BLaER1 treated with 17β-estradiol and CSF1 and Interleukin-3, amounts not matched to agents 10 nM and 100 nM (cell line): ENCODE data around the gene CLPTM1.

Experiments used
- H3K27ac ChIP-seq, 11 experiments: shearing (Covaris generic); formaldehyde crosslinking; 2 replicates each; pipeline ENCODE4 v1.8.1; 2022
- H3K27me3 ChIP-seq, 11 experiments: shearing (Covaris generic); formaldehyde crosslinking; 2 replicates each; pipeline ENCODE4 v1.8.1; 2022
- H3K36me3 ChIP-seq, 11 experiments: shearing (Covaris generic); formaldehyde crosslinking; 2 replicates each; pipeline ENCODE4 v1.8.1; 2022
- H3K4me1 ChIP-seq, 10 experiments: shearing (Covaris generic); formaldehyde crosslinking; 2 replicates each; pipeline ENCODE4 v1.8.1; 2022
- H3K4me2 ChIP-seq, 11 experiments: shearing (Covaris generic); formaldehyde crosslinking; 2 replicates each; pipeline ENCODE4 v1.8.1; 2022
- H3K4me3 ChIP-seq, 10 experiments: shearing (Covaris generic); formaldehyde crosslinking; 2 replicates each; pipeline ENCODE4 v1.8.1; 2022
- H3K9ac ChIP-seq, 11 experiments: shearing (Covaris generic); formaldehyde crosslinking; 2 replicates each; pipeline ENCODE4 v1.8.1; 2022
- H3K9me3 ChIP-seq, 11 experiments: shearing (Covaris generic); formaldehyde crosslinking; replicated peaks in 1 of 11; 2 replicates each; pipeline ENCODE4 v1.8.1; 2022
- H4K20me1 ChIP-seq, 11 experiments: shearing (Covaris generic); formaldehyde crosslinking; 2 replicates each; pipeline ENCODE4 v1.8.1; 2022
- Cebpa-rat ChIP-seq, 11 experiments: shearing (Covaris generic); IDR thresholded peaks; 2 replicates each; pipeline ENCODE4 v1.8.1; 2022

Gene CLPTM1

DNA sequence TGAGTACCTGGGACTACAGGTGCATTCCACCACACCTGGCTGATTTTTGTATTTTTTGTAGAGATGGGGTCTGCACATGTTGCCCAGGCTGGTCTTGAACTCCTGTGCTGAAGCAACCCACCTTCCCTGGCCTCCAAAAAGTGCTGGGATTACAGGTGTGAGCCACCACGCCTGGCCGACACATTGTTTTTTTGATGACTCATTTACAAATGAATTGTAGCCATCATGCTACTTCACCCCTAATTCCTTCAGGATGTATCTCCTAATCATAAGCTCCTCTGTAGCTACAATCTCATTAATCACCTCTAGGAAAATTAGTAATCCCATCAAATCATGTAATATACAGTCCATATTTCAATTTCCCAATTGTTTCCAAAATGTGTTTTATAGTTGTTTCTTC is 64.0 kb downstream of the CLPTM1 start:
- Histone ChIP-seq H3K4me1 (peaks cover 0 to 19% (median 8%) of the 10 kb centered on the region in 10 experiments; a peak in 8 of 20 replicates), H4K20me1 (peaks cover 0 to 28% (median 0%) of the 10 kb centered on the region in 11 experiments; a peak in 5 of 22 replicates), H3K27ac (no peak overlapping the region), H3K9me3 (no peaks in the 10 kb centered on the region), H3K27me3 (no peaks in the 10 kb centered on the region), H3K36me3 (peaks cover 6 to 94% (median 35%) of the 10 kb centered on the region in 11 experiments; a peak in 20 of 22 replicates), H3K9ac (no peak overlapping the region), H3K4me3 (no peak overlapping the region), H3K4me2 (no peak overlapping the region)
- no peak for TF ChIP-seq Cebpa-rat (IDR thresholded peaks at IDR 0.05)

DNA sequence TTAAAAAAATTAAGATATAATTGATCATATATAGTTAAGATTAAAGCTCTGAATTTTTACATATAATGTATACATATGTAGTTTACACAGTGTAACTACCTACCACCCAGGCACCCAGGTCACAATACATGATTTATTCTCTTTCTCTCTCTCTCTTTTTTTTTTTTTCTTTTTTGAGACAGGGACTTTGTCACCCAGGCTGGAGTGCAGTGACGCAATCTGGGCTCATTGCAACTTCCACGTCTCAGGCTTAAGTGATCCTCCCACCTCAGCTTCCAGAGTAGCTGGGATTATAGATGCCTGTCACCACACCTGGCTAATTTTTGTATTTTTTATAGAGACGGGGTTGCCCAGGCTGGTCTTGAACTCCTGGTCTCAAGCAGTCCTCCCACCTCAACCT is 64.9 kb downstream of the CLPTM1 start:
- Histone ChIP-seq H3K4me2 (no peak overlapping the region), H3K4me3 (no peak overlapping the region), H3K9me3 (no peaks in the 10 kb centered on the region), H3K27me3 (no peaks in the 10 kb centered on the region), H3K4me1 (peaks cover 0 to 19% (median 8%) of the 10 kb centered on the region in 10 experiments; a peak in 8 of 20 replicates), H3K27ac (no peak overlapping the region), H4K20me1 (peaks cover 0 to 28% (median 0%) of the 10 kb centered on the region in 11 experiments; a peak in 5 of 22 replicates), H3K36me3 (peaks cover 5 to 94% (median 33%) of the 10 kb centered on the region in 11 experiments; a peak in 19 of 22 replicates), H3K9ac (no peak overlapping the region; a peak in 2 of 22 replicates)
- peak in 2 of 11 experiments; percentile 16 to 38; a peak in 1 of 22 replicates for TF ChIP-seq Cebpa-rat (IDR thresholded peaks at IDR 0.05)

DNA sequence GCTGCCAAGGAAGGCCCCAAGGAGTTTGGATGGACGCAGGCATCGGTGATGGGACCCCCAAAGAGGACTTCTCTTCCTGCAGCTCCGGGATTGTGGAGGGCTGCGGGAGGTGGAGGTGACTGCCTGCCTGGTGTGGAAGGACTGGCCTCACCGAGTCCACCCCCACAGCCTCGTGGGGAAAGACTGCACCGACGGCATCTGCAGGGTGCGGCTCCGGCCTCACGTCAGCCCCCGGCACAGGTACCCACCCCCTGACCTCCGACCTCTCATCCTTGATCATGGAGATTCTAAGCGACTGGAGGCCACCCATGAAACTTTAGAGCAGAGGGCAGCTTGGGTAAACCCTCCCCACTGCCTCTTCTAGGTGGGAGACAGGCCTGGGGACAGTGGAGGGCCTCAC is 66.8 kb downstream of the CLPTM1 start:
- Histone ChIP-seq H3K36me3 (peaks cover 0 to 94% (median 34%) of the 10 kb centered on the region in 11 experiments; a peak in 18 of 22 replicates), H3K9me3 (no peaks in the 10 kb centered on the region), H3K4me1 (peaks cover 0 to 8% (median 5%) of the 10 kb centered on the region in 10 experiments; a peak in 8 of 20 replicates), H3K4me2 (no peak overlapping the region), H3K27ac (no peak overlapping the region), H3K9ac (no peak overlapping the region), H3K27me3 (no peaks in the 10 kb centered on the region), H4K20me1 (peaks cover 0 to 12% (median 0%) of the 10 kb centered on the region in 11 experiments; a peak in 2 of 22 replicates), H3K4me3 (no peak overlapping the region)
- no peak for TF ChIP-seq Cebpa-rat (IDR thresholded peaks at IDR 0.05)

DNA sequence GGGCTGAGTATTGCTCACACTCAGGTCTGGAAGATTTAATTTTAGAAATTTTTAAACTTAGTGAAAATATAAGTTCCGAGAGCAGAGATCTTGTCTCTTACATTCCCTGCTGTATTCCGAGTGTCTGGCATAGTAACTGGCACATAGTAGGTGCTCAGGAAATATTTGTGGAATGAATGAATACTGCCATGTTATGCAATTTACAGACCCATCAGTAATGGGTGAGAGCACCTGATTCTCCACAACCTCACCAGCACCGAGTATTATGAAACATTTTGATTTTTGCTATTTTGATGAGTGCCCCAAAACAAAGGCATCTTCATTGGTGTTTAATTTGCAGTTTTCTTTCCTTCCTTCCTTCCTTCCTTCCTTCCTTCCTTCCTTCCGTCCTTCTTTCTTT is 67.9 kb downstream of the CLPTM1 start:
- H3K9ac ChIP-seq = no peak overlapping the region
- H3K4me2 ChIP-seq = no peak overlapping the region; a peak in 2 of 22 replicates
- no peak for TF ChIP-seq Cebpa-rat (IDR thresholded peaks at IDR 0.05)
- H3K9me3 ChIP-seq = no peaks in the 10 kb centered on the region
- H3K36me3 ChIP-seq = peaks cover 7 to 94% (median 41%) of the 10 kb centered on the region in 11 experiments; a peak in 20 of 22 replicates
- H3K4me1 ChIP-seq = peaks cover 0 to 7% (median 5%) of the 10 kb centered on the region in 10 experiments; a peak in 6 of 20 replicates
- H3K27ac ChIP-seq = no peak overlapping the region
- H3K4me3 ChIP-seq = no peak overlapping the region
- H4K20me1 ChIP-seq = peaks cover 0 to 6% (median 0%) of the 10 kb centered on the region in 11 experiments; a peak in 2 of 22 replicates
- no peaks in the 10 kb centered on the region for H3K27me3 ChIP-seq

DNA sequence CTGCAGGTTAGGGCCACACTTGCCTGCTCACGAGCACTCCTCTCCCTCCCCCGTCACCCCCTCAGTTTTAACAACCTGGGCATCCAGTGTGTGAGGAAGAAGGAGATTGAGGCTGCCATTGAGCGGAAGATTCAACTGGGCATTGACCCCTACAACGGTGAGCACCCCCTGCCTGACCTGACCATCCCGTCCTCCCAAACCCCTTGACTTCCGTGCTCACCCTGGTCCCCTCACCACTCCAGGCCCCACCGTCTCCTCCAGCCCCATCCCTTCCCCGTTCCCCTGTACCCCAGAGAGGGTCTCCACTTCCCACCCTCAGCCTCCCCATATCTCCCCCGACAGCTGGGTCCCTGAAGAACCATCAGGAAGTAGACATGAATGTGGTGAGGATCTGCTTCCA is 70.1 kb downstream of the CLPTM1 start:
- no peak for TF ChIP-seq Cebpa-rat (IDR thresholded peaks at IDR 0.05)
- H3K4me2 ChIP-seq = no peak overlapping the region

DNA sequence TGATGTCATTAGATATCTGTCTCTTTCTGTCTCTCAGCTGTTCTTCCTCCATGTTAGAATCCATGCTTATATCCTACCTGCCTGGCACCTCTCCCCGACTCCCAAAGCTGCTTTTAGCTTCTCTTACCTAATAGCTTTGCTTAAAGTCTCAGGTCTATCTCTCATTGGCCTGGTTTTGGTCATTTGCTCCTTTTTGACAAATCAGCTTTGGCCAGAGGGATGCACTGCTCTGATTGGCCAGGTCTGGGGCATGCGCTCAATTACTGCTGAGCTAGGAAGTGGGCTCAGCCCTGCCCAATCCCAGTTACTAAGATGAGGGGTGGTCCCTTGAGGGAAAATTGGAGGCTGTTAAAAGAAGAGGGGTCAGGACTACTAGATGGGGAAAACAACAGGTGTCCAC is 72.2 kb downstream of the CLPTM1 start:
- Histone ChIP-seq H3K36me3 (peaks cover 38 to 96% (median 63%) of the 10 kb centered on the region in 11 experiments), H3K4me3 (no peak overlapping the region), H3K4me1 (peaks cover 0 to 7% (median 5%) of the 10 kb centered on the region in 10 experiments; a peak in 6 of 20 replicates), H3K9ac (no peak overlapping the region), H3K4me2 (no peak overlapping the region), H4K20me1 (peaks cover 0 to 5% (median 0%) of the 10 kb centered on the region in 11 experiments; a peak in 1 of 22 replicates), H3K9me3 (peaks cover 0 to 9% (median 0%) of the 10 kb centered on the region in 11 experiments; a peak in 2 of 22 replicates), H3K27me3 (no peaks in the 10 kb centered on the region), H3K27ac (no peak overlapping the region)
- TF ChIP-seq Cebpa-rat (IDR thresholded peaks at IDR 0.05) = no peak

More for the DNA sequence above, 70.1 kb downstream of the CLPTM1 start:
- Histone ChIP-seq H3K27ac (no peak overlapping the region), H3K4me3 (no peak overlapping the region), H3K36me3 (peaks cover 26 to 96% (median 55%) of the 10 kb centered on the region in 11 experiments), H4K20me1 (peaks cover 0 to 5% (median 0%) of the 10 kb centered on the region in 11 experiments; a peak in 2 of 22 replicates), H3K4me1 (peaks cover 0 to 7% (median 5%) of the 10 kb centered on the region in 10 experiments; a peak in 6 of 20 replicates), H3K9ac (no peak overlapping the region), H3K27me3 (no peaks in the 10 kb centered on the region), H3K9me3 (peaks cover 0 to under 1% (median 0%) of the 10 kb centered on the region in 11 experiments; a peak in 1 of 22 replicates)

DNA sequence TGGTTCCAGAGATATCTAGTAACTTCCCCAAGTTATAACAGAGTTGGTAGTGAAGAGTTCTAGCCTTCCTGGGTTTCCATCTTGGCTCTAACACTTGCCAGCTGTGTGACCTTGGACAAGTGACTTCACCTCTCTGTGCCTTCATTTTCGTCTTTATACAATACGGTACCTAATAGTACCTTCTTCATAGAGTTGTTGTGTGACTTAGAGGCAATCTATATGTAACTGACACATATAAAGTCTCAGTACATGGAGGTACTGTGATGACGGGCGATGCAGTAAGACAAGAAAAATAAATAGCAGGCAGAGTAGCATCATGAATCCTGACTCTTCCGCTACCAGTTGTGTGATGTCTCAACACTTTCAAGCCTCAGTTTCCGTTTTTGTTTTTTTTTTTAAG is 75.6 kb downstream of the CLPTM1 start:
- no peak overlapping the region for H3K9ac ChIP-seq
- peaks cover 0 to 16% (median 6%) of the 10 kb centered on the region in 11 experiments; a peak in 13 of 22 replicates for H3K9me3 ChIP-seq
- no peak overlapping the region for H3K27ac ChIP-seq
- H3K4me1 ChIP-seq = no peaks in the 10 kb centered on the region
- no peak overlapping the region for H3K4me2 ChIP-seq
- no peak overlapping the region for H3K4me3 ChIP-seq
- no peak for TF ChIP-seq Cebpa-rat (IDR thresholded peaks at IDR 0.05)
- no peaks in the 10 kb centered on the region for H3K27me3 ChIP-seq
- H4K20me1 ChIP-seq = peaks cover 0 to 12% (median 0%) of the 10 kb centered on the region in 11 experiments; a peak in 1 of 22 replicates
- peaks cover 66 to 100% (median 86%) of the 10 kb centered on the region in 11 experiments for H3K36me3 ChIP-seq

DNA sequence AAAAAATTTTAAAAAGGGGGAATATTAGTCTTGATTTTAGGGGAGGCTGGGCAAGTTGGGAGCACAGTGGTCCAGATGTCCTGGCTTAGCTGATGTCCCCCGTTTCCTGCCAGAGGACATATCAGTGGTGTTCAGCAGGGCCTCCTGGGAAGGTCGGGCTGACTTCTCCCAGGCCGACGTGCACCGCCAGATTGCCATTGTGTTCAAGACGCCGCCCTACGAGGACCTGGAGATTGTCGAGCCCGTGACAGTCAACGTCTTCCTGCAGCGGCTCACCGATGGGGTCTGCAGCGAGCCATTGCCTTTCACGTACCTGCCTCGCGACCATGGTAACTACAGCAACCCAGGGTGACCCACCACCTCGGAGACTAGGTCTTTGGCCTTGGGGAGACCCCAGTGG is 77.2 kb downstream of the CLPTM1 start:
- TF ChIP-seq Cebpa-rat (IDR thresholded peaks at IDR 0.05) = no peak
- H3K9me3 ChIP-seq = peaks cover 0 to 16% (median 6%) of the 10 kb centered on the region in 11 experiments; a peak in 13 of 22 replicates
- H4K20me1 ChIP-seq = peaks cover 0 to 12% (median 0%) of the 10 kb centered on the region in 11 experiments; a peak in 1 of 22 replicates
- no peak overlapping the region for H3K4me2 ChIP-seq
- no peak overlapping the region for H3K4me3 ChIP-seq
- no peak overlapping the region for H3K9ac ChIP-seq
- peaks cover 67 to 100% (median 89%) of the 10 kb centered on the region in 11 experiments for H3K36me3 ChIP-seq
- no peak overlapping the region for H3K27ac ChIP-seq
- H3K27me3 ChIP-seq = no peaks in the 10 kb centered on the region
- no peaks in the 10 kb centered on the region for H3K4me1 ChIP-seq

DNA sequence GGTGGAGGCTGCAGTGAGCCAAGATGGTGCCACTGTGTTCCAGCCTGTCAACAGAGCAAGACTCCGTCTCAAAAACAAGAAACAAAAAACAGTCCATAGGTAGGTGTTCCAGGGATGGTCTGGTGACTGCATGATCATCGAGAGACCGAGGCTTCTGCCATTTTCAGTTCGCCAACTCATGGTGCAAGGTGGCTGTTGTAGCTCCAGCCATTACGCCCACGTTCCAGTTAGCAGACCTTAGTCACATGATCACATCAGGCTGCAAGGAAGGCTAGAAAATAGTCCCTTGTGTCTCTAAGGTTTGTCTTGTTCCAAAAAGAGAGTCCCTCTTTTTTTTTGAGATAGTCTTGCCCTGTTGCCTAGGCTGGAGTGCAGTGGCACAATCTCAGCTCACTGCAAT is 80.6 kb downstream of the CLPTM1 start:
- Histone ChIP-seq H4K20me1 (peaks cover 15 to 23% (median 17%) of the 10 kb centered on the region in 11 experiments; a peak in 21 of 22 replicates), H3K4me1 (peaks cover 20 to 22% (median 21%) of the 10 kb centered on the region in 10 experiments), H3K27ac (no peak overlapping the region), H3K27me3 (no peaks in the 10 kb centered on the region), H3K4me2 (no peak overlapping the region), H3K36me3 (peaks cover 46 to 81% (median 74%) of the 10 kb centered on the region in 11 experiments), H3K4me3 (no peak overlapping the region), H3K9ac (no peak overlapping the region), H3K9me3 (peaks cover 0 to 11% (median 6%) of the 10 kb centered on the region in 11 experiments; a peak in 13 of 22 replicates)
- no peak for TF ChIP-seq Cebpa-rat (IDR thresholded peaks at IDR 0.05)
